Omental fat pad (tissue), 4 donors: ENCODE measurements around the gene PHRF1. TPM values are rescaled to one million over a fixed set of nuclear protein-coding genes. Genes with fewer than 3 reads are reported as not detected.

Experiments
- ATAC-seq: fragments of 150-250 bp; one replicate; pipeline ENCODE4 v1.9.1; 2016; ENCODE audit warnings: mild to moderate bottlenecking, moderate library complexity; ENCODE audit not compliant: low FRiP score
- DNase-seq: peaks from one replicate; pipeline ENCODE4 v3.0.0-alpha.2; 2019; ENCODE audit warnings: low spot score
- CTCF ChIP-seq, 3 donors: fragments of 450-650 bp; IDR thresholded peaks; one replicate each; pipeline ENCODE4 v1.5.1; 2016 to 2017; ENCODE audit warnings: antibody characterized with exemption in 3 of 3, mild to moderate bottlenecking in 3 of 3, moderate library complexity in 2 of 3
- total RNA-seq, 4 donors: library from RNA; depleted of rRNA; stranded (reverse); fragments of >200 nt; gene quantifications; one replicate each; pipeline ENCODE4 v1.1.0, GENCODE V29; 2016

PHRF1 gene
- total RNA-seq, 4 donors from 2014 or later: 14.7 to 34.9 (median 22.4) TPM

- ATAC-seq: no peak
- DNase-seq: no peak
- no peak for TF ChIP-seq CTCF (IDR thresholded peaks at IDR 0.05)
These were observed 25.6 kb upstream of the PHRF1 start for GRCh38 chr11:550746-551085.

GRCh38 chr11:551131-551530, 25.1 kb upstream of the PHRF1 start:
- TF ChIP-seq CTCF (IDR thresholded peaks at IDR 0.05): no peak
- no peak for ATAC-seq
- DNase-seq: no peak

- no peak for TF ChIP-seq CTCF (IDR thresholded peaks at IDR 0.05)
- DNase-seq (no peak), ATAC-seq (no peak)
These were observed 24.7 kb upstream of the PHRF1 start for GRCh38 chr11:551596-551995.

- no peak for ATAC-seq
- no peak for DNase-seq
- TF ChIP-seq CTCF (IDR thresholded peaks at IDR 0.05): no peak
These were observed 22.9 kb upstream of the PHRF1 start for GRCh38 chr11:553083-553987.

GRCh38 chr11:553988-554340, 22.3 kb upstream of the PHRF1 start:
- ATAC-seq: no peak
- no peak for DNase-seq
- TF ChIP-seq CTCF (IDR thresholded peaks at IDR 0.05): no peak

GRCh38 chr11:554428-555226, 21.6 kb upstream of the PHRF1 start:
- peak; percentile 33 for ATAC-seq
- DNase-seq: no peak
- no peak for TF ChIP-seq CTCF (IDR thresholded peaks at IDR 0.05)
